Neural cell (in vitro differentiated cells): ENCODE measurements around the gene CDS1. TPM values are rescaled to one million over a fixed set of nuclear protein-coding genes. Genes with fewer than 3 reads are reported as not detected.

ENCODE experiments used
- H2AFZ ChIP-seq: fragments of 200-600, 300-800 bp; sonication (generic), shearing (Covaris generic); 2 replicates; pipeline ENCODE4 v1.6.0; 2014; ENCODE audit warnings: low read depth, mild to moderate bottlenecking, antibody characterized with exemption, low read length, moderate library complexity
- H3F3A ChIP-seq: fragments of 200-600 bp; shearing (Covaris generic); 2 replicates; pipeline ENCODE4 v1.6.1; 2016; ENCODE audit warnings: mild to moderate bottlenecking, moderate library complexity, mixed read lengths, antibody characterized with exemption, low read length; ENCODE audit not compliant: insufficient read depth, poor library complexity, severe bottlenecking
- H3K27ac ChIP-seq: fragments of 200-600, 300-800 bp; sonication (generic), shearing (Covaris generic); 2 replicates; pipeline ENCODE4 v1.5.1; 2014; ENCODE audit warnings: mild to moderate bottlenecking, low read length, moderate library complexity
- H3K27me3 ChIP-seq: fragments of 300-800, 200-600 bp; sonication (generic), shearing (Covaris generic); 2 replicates; pipeline ENCODE4 v1.6.0; 2014; ENCODE audit warnings: mild to moderate bottlenecking, low read depth, low read length, moderate library complexity; ENCODE audit not compliant: insufficient read depth
- H3K36me3 ChIP-seq: fragments of 300-800, 200-600 bp; sonication (generic), shearing (Covaris generic); 2 replicates; pipeline ENCODE4 v1.5.1; 2014; ENCODE audit warnings: mild to moderate bottlenecking, antibody characterized with exemption, low read length, moderate library complexity; ENCODE audit not compliant: insufficient read depth
- H3K4me2 ChIP-seq: fragments of 300-800, 200-600 bp; sonication (generic), shearing (Covaris generic); 2 replicates; pipeline ENCODE4 v1.6.0; 2014; ENCODE audit warnings: mild to moderate bottlenecking, low read length
- H3K4me3 ChIP-seq: fragments of 300-800, 200-600 bp; sonication (generic), shearing (Covaris generic); 2 replicates; pipeline ENCODE4 v1.5.1; 2014; ENCODE audit warnings: mild to moderate bottlenecking, low read length, moderate library complexity
- H3K79me2 ChIP-seq: fragments of 200-600 bp; shearing (Covaris generic); replicated peaks from 2 replicates; pipeline ENCODE4 v1.6.0; 2014; ENCODE audit warnings: mild to moderate bottlenecking, low read length, moderate library complexity; ENCODE audit not compliant: insufficient read depth
- H3K9ac ChIP-seq: fragments of 300-800, 200-600 bp; sonication (generic), shearing (Covaris generic); 2 replicates; pipeline ENCODE4 v1.6.1; 2016; ENCODE audit warnings: mild to moderate bottlenecking, low read length, mixed read lengths
- H3K9me2 ChIP-seq: fragments of 200-600 bp; shearing (Covaris generic); 2 replicates; pipeline ENCODE4 v1.6.1; 2016; ENCODE audit warnings: mild to moderate bottlenecking, low read length, mixed read lengths; ENCODE audit not compliant: insufficient read depth
- H3K9me3 ChIP-seq: fragments of 200-600, 300-800 bp; sonication (generic), shearing (Covaris generic); 2 replicates; pipeline ENCODE4 v1.6.1; 2016; ENCODE audit warnings: mild to moderate bottlenecking, mixed run types, low read length, moderate library complexity, mixed read lengths
- H4K20me1 ChIP-seq: fragments of 200-600 bp; shearing (Covaris generic); 2 replicates; pipeline ENCODE4 v1.6.1; 2016; ENCODE audit warnings: mild to moderate bottlenecking, mixed run types; ENCODE audit not compliant: insufficient read depth
- CTCF ChIP-seq: fragments of 450-650 bp; IDR thresholded peaks from 2 replicates; pipeline ENCODE4 v1.5.1; 2014; ENCODE audit warnings: antibody characterized with exemption, mild to moderate bottlenecking, moderate library complexity; ENCODE audit not compliant: poor library complexity, severe bottlenecking
- EP300 ChIP-seq: fragments of 450-650 bp; conservative IDR thresholded peaks from 2 replicates; pipeline ENCODE4 v1.6.1; 2014; ENCODE audit warnings: antibody characterized with exemption, mild to moderate bottlenecking, moderate library complexity; ENCODE audit not compliant: poor library complexity, severe bottlenecking
- EZH2 ChIP-seq: fragments of 200-600, 300-800 bp; shearing (Covaris generic), sonication (generic); IDR thresholded peaks from 2 replicates; pipeline ENCODE4 v1.6.1; 2014; ENCODE audit warnings: antibody characterized with exemption, low read length, borderline replicate concordance, mild to moderate bottlenecking; ENCODE audit not compliant: insufficient read depth, poor library complexity, severe bottlenecking
- MXI1 ChIP-seq: fragments of 450-650 bp; conservative IDR thresholded peaks from 2 replicates; pipeline ENCODE4 v1.6.1; 2014; ENCODE audit warnings: antibody characterized with exemption, mild to moderate bottlenecking; ENCODE audit not compliant: poor library complexity, severe bottlenecking
- POLR2AphosphoS5 ChIP-seq: IDR thresholded peaks from 2 replicates; pipeline ENCODE4 v1.6.1; 2012
- RAD21 ChIP-seq: fragments of 450-650 bp; conservative IDR thresholded peaks from 2 replicates; pipeline ENCODE4 v1.6.1; 2014; ENCODE audit warnings: antibody characterized with exemption, mild to moderate bottlenecking, moderate library complexity
- REST ChIP-seq: IDR thresholded peaks from 2 replicates; pipeline ENCODE4 v1.6.1; 2012; ENCODE audit warnings: borderline replicate concordance
- SMC3 ChIP-seq: fragments of 450-650 bp; conservative IDR thresholded peaks from 2 replicates; pipeline ENCODE4 v1.6.1; 2014; ENCODE audit warnings: antibody characterized with exemption, mild to moderate bottlenecking, moderate library complexity; ENCODE audit not compliant: poor library complexity
- TAF1 ChIP-seq: IDR thresholded peaks from 2 replicates; pipeline ENCODE4 v1.6.1; 2012; ENCODE audit warnings: low read depth
- polyA plus RNA-seq: library from polyadenylated mRNA; depleted of rRNA; stranded (reverse); fragments of >200 nt; gene quantifications from 2 replicates; pipeline ENCODE4 v1.2.3, GENCODE V29; 2014

The CDS1 gene
- polyA plus RNA-seq, 1 donor from 2014 or later, result 6.1 TPM

- H3K27ac ChIP-seq, result no peak overlapping the region
- H3K9me2 ChIP-seq, result no peaks in the 10 kb centered on the region
- no peaks in the 10 kb centered on the region for H3K9me3 ChIP-seq
- H2AFZ ChIP-seq, result no peak overlapping the region
- no peaks in the 10 kb centered on the region for H3K27me3 ChIP-seq
- no peaks in the 10 kb centered on the region for H3K79me2 ChIP-seq
- H3F3A ChIP-seq, result no peaks in the 10 kb centered on the region
- no peak overlapping the region for H3K4me2 ChIP-seq
- H3K36me3 ChIP-seq, result no peaks in the 10 kb centered on the region
- H4K20me1 ChIP-seq, result no peaks in the 10 kb centered on the region
- TF ChIP-seq MXI1, result no peak
- no peak for TF ChIP-seq RAD21
- no peak for TF ChIP-seq EZH2
- no peak for TF ChIP-seq SMC3
- no peak for TF ChIP-seq CTCF
- no peak for TF ChIP-seq TAF1
- no peak for TF ChIP-seq EP300
- no peak for TF ChIP-seq REST
- no peak for TF ChIP-seq POLR2AphosphoS5
- no peak overlapping the region for H3K4me3 ChIP-seq
- no peak overlapping the region for H3K9ac ChIP-seq
Measured at GRCh38 chr4:84634961-84635360, 52.0 kb downstream of the CDS1 start.

GRCh38 chr4:84638092-84638491, 55.2 kb downstream of the CDS1 start:
- no peak overlapping the region for H2AFZ ChIP-seq
- no peaks in the 10 kb centered on the region for H3K27me3 ChIP-seq
- no peak overlapping the region for H3K4me3 ChIP-seq
- no peaks in the 10 kb centered on the region for H3K9me2 ChIP-seq
- H3K4me2 ChIP-seq, result no peak overlapping the region
- H3K27ac ChIP-seq, result no peak overlapping the region
- no peaks in the 10 kb centered on the region for H3K36me3 ChIP-seq
- H3K9me3 ChIP-seq, result no peaks in the 10 kb centered on the region
- H3K79me2 ChIP-seq, result no peaks in the 10 kb centered on the region
- no peak for TF ChIP-seq MXI1
- TF ChIP-seq RAD21, result no peak
- no peak for TF ChIP-seq POLR2AphosphoS5
- TF ChIP-seq EP300, result no peak
- H3F3A ChIP-seq, result no peaks in the 10 kb centered on the region
- no peak overlapping the region for H3K9ac ChIP-seq
- H4K20me1 ChIP-seq, result no peaks in the 10 kb centered on the region

- no peaks in the 10 kb centered on the region for H3K9me3 ChIP-seq
- no peak overlapping the region for H3K4me3 ChIP-seq
- H3K27ac ChIP-seq, result no peak overlapping the region
- no peaks in the 10 kb centered on the region for H3K79me2 ChIP-seq
- no peaks in the 10 kb centered on the region for H3F3A ChIP-seq
- H3K9me2 ChIP-seq, result no peaks in the 10 kb centered on the region
- TF ChIP-seq POLR2AphosphoS5 (no peak), MXI1 (no peak), EP300 (no peak), CTCF (no peak), RAD21 (no peak), SMC3 (no peak), EZH2 (no peak), REST (no peak), TAF1 (no peak)
- H4K20me1 ChIP-seq, result no peaks in the 10 kb centered on the region
- no peaks in the 10 kb centered on the region for H3K36me3 ChIP-seq
- H3K4me2 ChIP-seq, result no peak overlapping the region
- no peak overlapping the region for H3K9ac ChIP-seq
- H2AFZ ChIP-seq, result no peak overlapping the region
- H3K27me3 ChIP-seq, result no peaks in the 10 kb centered on the region
Measured at GRCh38 chr4:84639145-84639544, 56.2 kb downstream of the CDS1 start.
